ENCODE results near the gene SLC38A1.

- TF ChIP-seq TCF4 (CRISPR knock-in tag; IDR thresholded peaks at IDR 0.05; ENCODE audit: borderline replicate concordance) (no peak), PATZ1 (CRISPR knock-in tag; IDR thresholded peaks at IDR 0.05; ENCODE audit: borderline replicate concordance) (no peak), CREB5 (CRISPR knock-in tag; IDR thresholded peaks at IDR 0.05; ENCODE audit: low read depth) (no peak), ZNF70 (CRISPR knock-in tag; IDR thresholded peaks at IDR 0.05) (no peak), CSDC2 (CRISPR knock-in tag; IDR thresholded peaks at IDR 0.05) (no peak), ZNF565 (CRISPR knock-in tag; conservative IDR thresholded peaks at IDR 0.05; ENCODE audit: low read depth) (no peak), ESRRG (CRISPR knock-in tag; IDR thresholded peaks at IDR 0.05) (no peak), ARNTL (CRISPR knock-in tag; IDR thresholded peaks at IDR 0.05; ENCODE audit: borderline replicate concordance, low read depth) (no peak), ZNF8 (CRISPR knock-in tag; IDR thresholded peaks at IDR 0.05) (no peak), ZFP3 (CRISPR knock-in tag; IDR thresholded peaks at IDR 0.05) (no peak)
Measured at GRCh38 chr12:46145881-46146280, 123.0 kb downstream of the SLC38A1 start.
